ENCODE data around the gene GPSM1. TPM values are rescaled to one million over a fixed set of nuclear protein-coding genes. Genes with fewer than 3 reads are reported as not detected.

The GPSM1 gene
- total RNA-seq, 1 experiment from 2014 or later, result 26.9 TPM

DNA sequence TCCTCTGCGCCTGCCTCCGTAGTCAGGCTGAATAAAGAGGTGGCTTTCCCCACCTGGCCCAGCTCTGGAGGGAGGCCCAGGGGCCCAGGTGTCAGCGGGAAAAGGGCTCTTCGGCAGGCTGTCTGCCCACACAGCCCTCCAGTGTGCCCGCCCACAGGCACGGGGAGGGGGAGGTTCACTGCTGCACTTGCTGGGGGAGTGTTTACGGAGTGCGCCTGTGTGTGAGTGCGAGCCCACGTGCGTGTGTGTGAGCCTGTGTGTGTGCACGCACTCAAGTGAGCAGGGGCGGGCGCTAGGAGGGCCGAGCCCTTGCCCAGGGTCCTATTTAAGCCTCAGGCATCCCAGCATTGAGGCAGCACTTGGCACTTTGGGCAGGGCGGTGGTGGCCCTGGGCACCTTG lies 25.3 kb downstream of the GPSM1 start:
- H3K9ac ChIP-seq (ENCODE audit: low read length), result no peak overlapping the region
- no peaks in the 10 kb centered on the region for H3F3A ChIP-seq (ENCODE audit: low read length, unreplicated experiment)
- ChIA-PET CTCF (no interaction called here), POLR2A (ENCODE audit: unreplicated experiment) (no interaction called here)
- no peaks in the 10 kb centered on the region for H3K36me3 ChIP-seq (ENCODE audit: low read depth, low read length)
- no peaks in the 10 kb centered on the region for H3K9me2 ChIP-seq (replicated peaks; ENCODE audit: low read length)
- no peak for TF ChIP-seq EZH2 (IDR thresholded peaks at IDR 0.05; ENCODE audit: low read length, unreplicated experiment)
- TF ChIP-seq, protein P1, sequence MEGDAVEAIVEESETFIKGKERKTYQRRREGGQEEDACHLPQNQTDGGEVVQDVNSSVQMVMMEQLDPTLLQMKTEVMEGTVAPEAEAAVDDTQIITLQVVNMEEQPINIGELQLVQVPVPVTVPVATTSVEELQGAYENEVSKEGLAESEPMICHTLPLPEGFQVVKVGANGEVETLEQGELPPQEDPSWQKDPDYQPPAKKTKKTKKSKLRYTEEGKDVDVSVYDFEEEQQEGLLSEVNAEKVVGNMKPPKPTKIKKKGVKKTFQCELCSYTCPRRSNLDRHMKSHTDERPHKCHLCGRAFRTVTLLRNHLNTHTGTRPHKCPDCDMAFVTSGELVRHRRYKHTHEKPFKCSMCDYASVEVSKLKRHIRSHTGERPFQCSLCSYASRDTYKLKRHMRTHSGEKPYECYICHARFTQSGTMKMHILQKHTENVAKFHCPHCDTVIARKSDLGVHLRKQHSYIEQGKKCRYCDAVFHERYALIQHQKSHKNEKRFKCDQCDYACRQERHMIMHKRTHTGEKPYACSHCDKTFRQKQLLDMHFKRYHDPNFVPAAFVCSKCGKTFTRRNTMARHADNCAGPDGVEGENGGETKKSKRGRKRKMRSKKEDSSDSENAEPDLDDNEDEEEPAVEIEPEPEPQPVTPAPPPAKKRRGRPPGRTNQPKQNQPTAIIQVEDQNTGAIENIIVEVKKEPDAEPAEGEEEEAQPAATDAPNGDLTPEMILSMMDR (conservative IDR thresholded peaks at IDR 0.05; ENCODE audit: low read depth, low read length), result no peak
- TF ChIP-seq EZH2phosphoT487 (IDR thresholded peaks at IDR 0.05; ENCODE audit: borderline replicate concordance, low read length), result no peak
- H3K79me2 ChIP-seq (ENCODE audit: low read length), result no peaks in the 10 kb centered on the region
- H3K27ac ChIP-seq (ENCODE audit: low read length), result no peak overlapping the region
- no peak overlapping the region for H3K4me2 ChIP-seq (ENCODE audit: low read length)
- no TSS peak for BruUV-seq (replicated peaks)
- intact Hi-C loops (cut with micrococcal nuclease), result no loop called here
- H4K20me1 ChIP-seq (ENCODE audit: low read length), result no peaks in the 10 kb centered on the region
- H3K9me3 ChIP-seq (ENCODE audit: low read length), result no peaks in the 10 kb centered on the region
- H3K4me1 ChIP-seq (ENCODE audit: insufficient read depth, low read length), result peaks cover 6% of the 10 kb centered on the region; the same call in 1 of the 2 replicates
- no peaks in the 10 kb centered on the region for H3K27me3 ChIP-seq (ENCODE audit: low read length)
- ATAC-seq (no peak), DNase-seq (no peak)
- H2AFZ ChIP-seq (ENCODE audit: low read length), result no peak overlapping the region
- no peak overlapping the region for H3K4me3 ChIP-seq (ENCODE audit: low read length)

DNA sequence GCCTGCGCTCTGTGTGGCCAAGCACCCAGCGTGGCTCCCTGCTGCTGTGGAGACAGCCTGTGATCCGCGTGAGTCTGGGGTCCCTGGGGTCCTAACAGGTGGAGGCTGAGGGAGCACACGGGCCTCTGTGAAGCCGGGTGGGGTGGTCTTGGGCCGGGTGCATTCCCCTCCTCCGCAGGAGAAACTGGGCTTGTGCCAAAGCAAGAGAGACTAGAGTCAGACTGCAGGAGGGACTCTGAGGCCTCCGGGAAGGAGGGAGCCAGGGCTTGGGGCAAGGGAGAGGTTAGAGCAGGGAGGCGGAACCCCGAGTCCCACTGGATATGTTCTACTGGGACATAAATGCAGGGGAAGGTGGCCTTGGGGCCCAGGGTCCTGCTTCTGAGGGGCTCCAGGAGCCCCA lies 25.7 kb downstream of the GPSM1 start:
- no peak for TF ChIP-seq EZH2 (IDR thresholded peaks at IDR 0.05; ENCODE audit: low read length, unreplicated experiment)
- TF ChIP-seq, protein P1 (conservative IDR thresholded peaks at IDR 0.05; ENCODE audit: low read depth, low read length), result no peak
- no peak for TF ChIP-seq EZH2phosphoT487 (IDR thresholded peaks at IDR 0.05; ENCODE audit: borderline replicate concordance, low read length)
- Histone ChIP-seq H3F3A (ENCODE audit: low read length, unreplicated experiment) (no peaks in the 10 kb centered on the region), H3K9me2 (replicated peaks; ENCODE audit: low read length) (no peaks in the 10 kb centered on the region), H3K4me3 (ENCODE audit: low read length) (no peak overlapping the region), H2AFZ (ENCODE audit: low read length) (no peak overlapping the region), H3K9ac (ENCODE audit: low read length) (no peak overlapping the region), H4K20me1 (ENCODE audit: low read length) (no peaks in the 10 kb centered on the region), H3K27me3 (ENCODE audit: low read length) (no peaks in the 10 kb centered on the region), H3K79me2 (ENCODE audit: low read length) (no peaks in the 10 kb centered on the region), H3K9me3 (ENCODE audit: low read length) (no peaks in the 10 kb centered on the region), H3K27ac (ENCODE audit: low read length) (no peak overlapping the region), H3K36me3 (ENCODE audit: low read depth, low read length) (no peaks in the 10 kb centered on the region), H3K4me2 (ENCODE audit: low read length) (no peak overlapping the region), H3K4me1 (ENCODE audit: insufficient read depth, low read length) (peaks cover 6% of the 10 kb centered on the region; the same call in 1 of the 2 replicates)
- ChIA-PET POLR2A (ENCODE audit: unreplicated experiment) (no interaction called here), CTCF (no interaction called here)
- DNase-seq (no peak), ATAC-seq (no peak)
- intact Hi-C loops (cut with micrococcal nuclease), result no loop called here
- no TSS peak for BruUV-seq (replicated peaks)

DNA sequence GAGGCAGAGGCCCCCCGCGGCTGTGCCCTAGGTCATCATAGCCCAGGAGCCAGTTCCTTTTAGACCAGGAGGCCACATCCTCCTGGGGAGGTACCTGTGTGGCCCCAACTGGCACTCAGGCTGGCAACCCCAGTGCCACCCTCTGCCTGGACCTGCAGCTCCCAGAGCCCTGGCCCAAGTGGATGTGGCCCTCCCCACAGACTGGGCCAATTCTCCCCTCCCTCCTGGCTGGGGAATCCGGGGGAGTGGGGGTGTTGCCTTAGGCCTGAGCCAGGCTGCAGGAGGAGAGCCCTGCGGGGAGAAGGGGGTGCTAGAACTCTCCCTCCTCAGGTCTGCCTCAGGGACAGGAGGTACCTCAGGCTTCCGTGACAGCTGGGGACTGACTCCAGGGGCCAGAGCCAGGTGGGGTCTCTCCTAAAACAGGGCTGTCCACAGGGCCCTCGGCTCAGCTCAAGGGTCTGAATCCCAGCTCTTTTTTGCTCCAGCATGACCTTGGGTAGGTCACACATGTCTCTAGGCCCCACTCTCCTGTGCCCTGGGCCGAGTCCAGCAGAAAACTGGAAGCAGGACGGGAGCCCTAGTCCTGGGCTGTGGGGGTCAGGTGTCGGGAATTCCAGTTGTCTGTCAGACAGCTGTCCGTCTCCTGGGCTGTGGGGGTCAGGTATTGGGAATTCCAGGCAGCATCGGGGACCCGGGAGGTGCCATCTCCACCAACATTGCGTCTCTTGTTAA lies 26.6 kb downstream of the GPSM1 start:
- Histone ChIP-seq H3K79me2 (ENCODE audit: low read length) (no peaks in the 10 kb centered on the region), H3K4me3 (ENCODE audit: low read length) (no peak overlapping the region), H3K9me3 (ENCODE audit: low read length) (no peaks in the 10 kb centered on the region), H4K20me1 (ENCODE audit: low read length) (no peaks in the 10 kb centered on the region), H3K9me2 (replicated peaks; ENCODE audit: low read length) (no peaks in the 10 kb centered on the region), H3K9ac (ENCODE audit: low read length) (no peak overlapping the region), H3F3A (ENCODE audit: low read length, unreplicated experiment) (no peaks in the 10 kb centered on the region), H3K27me3 (ENCODE audit: low read length) (no peaks in the 10 kb centered on the region), H3K4me2 (ENCODE audit: low read length) (no peak overlapping the region), H3K27ac (ENCODE audit: low read length) (no peak overlapping the region), H3K4me1 (ENCODE audit: insufficient read depth, low read length) (peaks cover 6% of the 10 kb centered on the region; the same call in 1 of the 2 replicates), H2AFZ (ENCODE audit: low read length) (no peak overlapping the region), H3K36me3 (ENCODE audit: low read depth, low read length) (no peaks in the 10 kb centered on the region)
- ChIA-PET CTCF (no interaction called here), POLR2A (ENCODE audit: unreplicated experiment) (interaction anchor here (0.6 to 1.0 kb wide), 2 partner anchors 9 to 258 kb away, joined by 3 to 6 read pairs; no protein-coding TSS in a partner anchor)
- no peak; the same call in 1 of the 2 replicates for ATAC-seq
- DNase-seq, result no peak
- intact Hi-C loops (cut with micrococcal nuclease), result no loop called here
- TF ChIP-seq, protein P1 (conservative IDR thresholded peaks at IDR 0.05; ENCODE audit: low read depth, low read length), result no peak
- TF ChIP-seq EZH2phosphoT487 (IDR thresholded peaks at IDR 0.05; ENCODE audit: borderline replicate concordance, low read length) (no peak), EZH2 (IDR thresholded peaks at IDR 0.05; ENCODE audit: low read length, unreplicated experiment) (no peak)
- BruUV-seq (replicated peaks), result no TSS peak

All from PC-3 (cell line).